SK-N-SH treated with all-trans-retinoic acid at 6 μM for 48 hours (cell line): ENCODE results near the gene LBHD1.

Source experiments
- ATAC-seq: fragments of 200-7000 bp; cut with Tn5 transposase; 3 replicates; pipeline ENCODE4 v1.9.1; 2020; ENCODE audit warnings: mild to moderate bottlenecking, moderate library complexity
- ARNTL ChIP-seq: fragments of 450-650 bp; formaldehyde crosslinking; IDR thresholded peaks from 2 replicates; pipeline ENCODE4 v1.5.0; 2020; ENCODE audit warnings: low read depth, mild to moderate bottlenecking, moderate library complexity, borderline replicate concordance
- BACH2 ChIP-seq: fragments of 250-450 bp; sonication (Bioruptor Pico); IDR thresholded peaks from 2 replicates; pipeline ENCODE4 v1.9.0; 2021; ENCODE audit warnings: mild to moderate bottlenecking, borderline replicate concordance
- CSDC2 ChIP-seq: fragments of 250-450 bp; sonication (Bioruptor Pico); IDR thresholded peaks from 2 replicates; pipeline ENCODE4 v1.5.0; 2020; ENCODE audit warnings: mild to moderate bottlenecking, moderate library complexity
- ESRRG ChIP-seq: fragments of 250-450 bp; sonication (Bioruptor Pico); IDR thresholded peaks from 2 replicates; pipeline ENCODE4 v1.6.1; 2021; ENCODE audit warnings: mild to moderate bottlenecking
- GLIS3 ChIP-seq: fragments of 250-450 bp; sonication (Bioruptor Pico); IDR thresholded peaks from 2 replicates; pipeline ENCODE4 v1.5.0; 2020; ENCODE audit warnings: mild to moderate bottlenecking, moderate library complexity
- ISL1 ChIP-seq: fragments of 250-450 bp; sonication (Bioruptor Pico); IDR thresholded peaks from 2 replicates; pipeline ENCODE4 v2.1.2; 2022; ENCODE audit warnings: mild to moderate bottlenecking, moderate library complexity
- OSR1 ChIP-seq: fragments of 250-450 bp; sonication (Bioruptor Pico); IDR thresholded peaks from 2 replicates; pipeline ENCODE4 v1.8.0; 2022; ENCODE audit warnings: moderate library complexity, mild to moderate bottlenecking, inconsistent platforms
- PPARA ChIP-seq: fragments of 250-450 bp; sonication (Bioruptor Pico); IDR thresholded peaks from 2 replicates; pipeline ENCODE4 v1.5.0; 2020; ENCODE audit warnings: mild to moderate bottlenecking, borderline replicate concordance
- RARB ChIP-seq: fragments of 250-450 bp; sonication (Bioruptor Pico); IDR thresholded peaks from 2 replicates; pipeline ENCODE4 v1.8.0; 2021; ENCODE audit warnings: mild to moderate bottlenecking, moderate library complexity
- SNAI2 ChIP-seq: fragments of 250-450 bp; sonication (Bioruptor Pico); IDR thresholded peaks from 2 replicates; pipeline ENCODE4 v1.5.0; 2020; ENCODE audit warnings: mild to moderate bottlenecking, moderate library complexity
- TCF4 ChIP-seq: fragments of 250-450 bp; sonication (Bioruptor Pico); IDR thresholded peaks from 2 replicates; pipeline ENCODE4 v1.8.0; 2021; ENCODE audit warnings: mild to moderate bottlenecking, moderate library complexity, borderline replicate concordance
- TOX ChIP-seq: fragments of 250-450 bp; sonication (Bioruptor Pico); IDR thresholded peaks from 2 replicates; pipeline ENCODE4 v1.8.0; 2021; ENCODE audit warnings: mild to moderate bottlenecking, moderate library complexity, borderline replicate concordance
- ZC3H10 ChIP-seq: fragments of 250-450 bp; sonication (Bioruptor Pico); IDR thresholded peaks from 2 replicates; pipeline ENCODE4 v1.5.1; 2021; ENCODE audit warnings: mild to moderate bottlenecking, moderate library complexity
- ZFP3 ChIP-seq: fragments of 250-450 bp; sonication (Bioruptor Pico); IDR thresholded peaks from 2 replicates; pipeline ENCODE4 v1.5.0; 2020; ENCODE audit warnings: mild to moderate bottlenecking, moderate library complexity
- ZFP30 ChIP-seq: fragments of 450-650 bp; formaldehyde crosslinking; IDR thresholded peaks from 2 replicates; pipeline ENCODE4 v1.5.0; 2022; ENCODE audit warnings: mild to moderate bottlenecking, moderate library complexity
- ZNF565 ChIP-seq: fragments of 450-650 bp; formaldehyde crosslinking; conservative IDR thresholded peaks from 2 replicates; pipeline ENCODE4 v1.5.0; 2020; ENCODE audit warnings: low read depth, mild to moderate bottlenecking, moderate library complexity
- ZNF70 ChIP-seq: fragments of 450-650 bp; formaldehyde crosslinking; IDR thresholded peaks from 2 replicates; pipeline ENCODE4 v1.5.0; 2020; ENCODE audit warnings: mild to moderate bottlenecking, moderate library complexity
- ZNF8 ChIP-seq: fragments of 450-650 bp; formaldehyde crosslinking; IDR thresholded peaks from 2 replicates; pipeline ENCODE4 v1.5.0; 2020; ENCODE audit warnings: mild to moderate bottlenecking, moderate library complexity
- TF ChIP-seq, protein P1 (sequence below): fragments of 250-450 bp; sonication (Bioruptor Pico); IDR thresholded peaks from 2 replicates; pipeline ENCODE4 v1.8.0; 2021; ENCODE audit warnings: low read depth, mild to moderate bottlenecking, moderate library complexity, borderline replicate concordance
- TF ChIP-seq, protein P2 (sequence below): fragments of 250-450 bp; sonication (Bioruptor Pico); IDR thresholded peaks from 2 replicates; pipeline ENCODE4 v1.8.0; 2020; ENCODE audit warnings: mild to moderate bottlenecking, moderate library complexity, borderline replicate concordance
- TF ChIP-seq, protein P3 (sequence below): fragments of 250-450 bp; sonication (Bioruptor Pico); IDR thresholded peaks from 2 replicates; pipeline ENCODE4 v1.5.1; 2020; ENCODE audit warnings: low read depth, mild to moderate bottlenecking, moderate library complexity
- TF ChIP-seq, protein P4 (sequence below): fragments of 250-450 bp; sonication (Bioruptor Pico); IDR thresholded peaks from 2 replicates; pipeline ENCODE4 v1.5.1; 2021; ENCODE audit warnings: mild to moderate bottlenecking, moderate library complexity
- TF ChIP-seq, protein P5 (sequence below): fragments of 250-450 bp; sonication (Bioruptor Pico); IDR thresholded peaks from 2 replicates; pipeline ENCODE4 v1.5.0; 2020; ENCODE audit warnings: mild to moderate bottlenecking, moderate library complexity

The LBHD1 gene

DNA sequence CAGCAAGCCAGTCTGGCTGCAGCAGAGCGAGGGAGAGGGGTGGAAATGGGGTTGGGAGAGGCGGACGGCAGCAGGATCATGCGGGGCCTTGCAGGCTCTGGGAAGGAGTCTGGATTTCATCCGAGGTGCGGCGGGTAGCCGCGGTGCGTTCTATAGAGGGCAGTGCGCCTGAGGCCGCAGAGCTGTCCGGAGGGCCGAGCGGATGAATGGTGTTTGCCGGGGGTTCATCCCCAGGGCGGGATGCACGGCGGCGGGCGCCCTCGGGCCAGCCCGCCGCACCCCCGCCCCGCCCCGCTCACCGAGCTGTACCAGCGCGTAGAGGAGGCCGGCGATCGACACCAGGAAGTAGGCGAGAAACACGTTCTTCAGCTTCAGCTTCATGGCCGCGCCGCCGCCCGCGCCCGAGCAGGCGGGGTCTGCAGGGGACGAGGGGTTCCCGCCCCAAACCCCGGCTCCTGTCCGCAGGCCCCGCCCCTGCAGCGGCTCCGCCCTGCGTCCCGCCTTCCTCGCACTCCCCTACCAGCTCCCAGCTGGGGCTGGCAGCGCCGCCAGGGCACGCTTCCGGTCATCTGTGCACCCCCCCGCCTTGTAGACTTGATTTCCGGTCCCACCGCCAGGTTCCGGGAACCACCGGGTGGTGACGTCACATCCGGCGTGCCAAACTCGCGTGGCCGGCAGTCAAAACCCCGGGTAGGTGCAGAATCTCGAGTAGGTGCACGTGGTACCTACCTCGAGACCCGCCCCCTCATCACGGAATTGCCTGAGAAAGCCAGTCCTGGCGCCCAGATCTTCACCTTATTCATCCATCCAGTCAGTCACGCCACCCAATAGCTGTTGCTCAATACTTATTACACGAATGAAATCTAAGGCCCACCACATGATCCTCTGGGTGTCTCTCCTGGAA, 50.2 kb downstream of the LBHD1 start, which contains the start of gene B3GAT3:
Gene B3GAT3, minus strand, starts transcription at position 420 of the 904 bp plus-strand sequence. Its CDS starts 39 bp downstream, at position 381.
- ATAC-seq: peak; percentile 96
- TF ChIP-seq ZFP3 (CRISPR knock-in tag): peak; percentile 78
- no peak for TF ChIP-seq ZNF565 (CRISPR knock-in tag)
- no peak for TF ChIP-seq ESRRG (CRISPR knock-in tag)
- TF ChIP-seq, protein P1, sequence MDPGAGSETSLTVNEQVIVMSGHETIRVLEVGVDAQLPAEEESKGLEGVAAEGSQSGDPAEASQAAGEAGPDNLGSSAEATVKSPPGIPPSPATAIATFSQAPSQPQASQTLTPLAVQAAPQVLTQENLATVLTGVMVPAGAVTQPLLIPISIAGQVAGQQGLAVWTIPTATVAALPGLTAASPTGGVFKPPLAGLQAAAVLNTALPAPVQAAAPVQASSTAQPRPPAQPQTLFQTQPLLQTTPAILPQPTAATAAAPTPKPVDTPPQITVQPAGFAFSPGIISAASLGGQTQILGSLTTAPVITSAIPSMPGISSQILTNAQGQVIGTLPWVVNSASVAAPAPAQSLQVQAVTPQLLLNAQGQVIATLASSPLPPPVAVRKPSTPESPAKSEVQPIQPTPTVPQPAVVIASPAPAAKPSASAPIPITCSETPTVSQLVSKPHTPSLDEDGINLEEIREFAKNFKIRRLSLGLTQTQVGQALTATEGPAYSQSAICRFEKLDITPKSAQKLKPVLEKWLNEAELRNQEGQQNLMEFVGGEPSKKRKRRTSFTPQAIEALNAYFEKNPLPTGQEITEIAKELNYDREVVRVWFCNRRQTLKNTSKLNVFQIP (CRISPR knock-in tag): peak; percentile 36; the same call in 1 of the 2 replicates
- TF ChIP-seq, protein P2, sequence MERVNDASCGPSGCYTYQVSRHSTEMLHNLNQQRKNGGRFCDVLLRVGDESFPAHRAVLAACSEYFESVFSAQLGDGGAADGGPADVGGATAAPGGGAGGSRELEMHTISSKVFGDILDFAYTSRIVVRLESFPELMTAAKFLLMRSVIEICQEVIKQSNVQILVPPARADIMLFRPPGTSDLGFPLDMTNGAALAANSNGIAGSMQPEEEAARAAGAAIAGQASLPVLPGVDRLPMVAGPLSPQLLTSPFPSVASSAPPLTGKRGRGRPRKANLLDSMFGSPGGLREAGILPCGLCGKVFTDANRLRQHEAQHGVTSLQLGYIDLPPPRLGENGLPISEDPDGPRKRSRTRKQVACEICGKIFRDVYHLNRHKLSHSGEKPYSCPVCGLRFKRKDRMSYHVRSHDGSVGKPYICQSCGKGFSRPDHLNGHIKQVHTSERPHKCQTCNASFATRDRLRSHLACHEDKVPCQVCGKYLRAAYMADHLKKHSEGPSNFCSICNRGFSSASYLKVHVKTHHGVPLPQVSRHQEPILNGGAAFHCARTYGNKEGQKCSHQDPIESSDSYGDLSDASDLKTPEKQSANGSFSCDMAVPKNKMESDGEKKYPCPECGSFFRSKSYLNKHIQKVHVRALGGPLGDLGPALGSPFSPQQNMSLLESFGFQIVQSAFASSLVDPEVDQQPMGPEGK (CRISPR knock-in tag): no peak
- TF ChIP-seq, protein P3, sequence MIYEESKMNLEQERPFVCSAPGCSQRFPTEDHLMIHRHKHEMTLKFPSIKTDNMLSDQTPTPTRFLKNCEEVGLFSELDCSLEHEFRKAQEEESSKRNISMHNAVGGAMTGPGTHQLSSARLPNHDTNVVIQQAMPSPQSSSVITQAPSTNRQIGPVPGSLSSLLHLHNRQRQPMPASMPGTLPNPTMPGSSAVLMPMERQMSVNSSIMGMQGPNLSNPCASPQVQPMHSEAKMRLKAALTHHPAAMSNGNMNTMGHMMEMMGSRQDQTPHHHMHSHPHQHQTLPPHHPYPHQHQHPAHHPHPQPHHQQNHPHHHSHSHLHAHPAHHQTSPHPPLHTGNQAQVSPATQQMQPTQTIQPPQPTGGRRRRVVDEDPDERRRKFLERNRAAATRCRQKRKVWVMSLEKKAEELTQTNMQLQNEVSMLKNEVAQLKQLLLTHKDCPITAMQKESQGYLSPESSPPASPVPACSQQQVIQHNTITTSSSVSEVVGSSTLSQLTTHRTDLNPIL (CRISPR knock-in tag): no peak
- no peak for TF ChIP-seq TOX (CRISPR knock-in tag)
- no peak for TF ChIP-seq ISL1 (CRISPR knock-in tag)
- TF ChIP-seq CSDC2 (CRISPR knock-in tag): peak; percentile 92
- 0 out of 2 replicates have a peak, but pooled peaks have one; percentile 28 for TF ChIP-seq GLIS3 (CRISPR knock-in tag)
- no peak for TF ChIP-seq RARB (CRISPR knock-in tag)
- no peak for TF ChIP-seq ARNTL (CRISPR knock-in tag)
- no peak for TF ChIP-seq ZC3H10 (CRISPR knock-in tag)
- TF ChIP-seq PPARA (CRISPR knock-in tag): no peak
- no peak for TF ChIP-seq ZNF8 (CRISPR knock-in tag)
- TF ChIP-seq, protein P4, sequence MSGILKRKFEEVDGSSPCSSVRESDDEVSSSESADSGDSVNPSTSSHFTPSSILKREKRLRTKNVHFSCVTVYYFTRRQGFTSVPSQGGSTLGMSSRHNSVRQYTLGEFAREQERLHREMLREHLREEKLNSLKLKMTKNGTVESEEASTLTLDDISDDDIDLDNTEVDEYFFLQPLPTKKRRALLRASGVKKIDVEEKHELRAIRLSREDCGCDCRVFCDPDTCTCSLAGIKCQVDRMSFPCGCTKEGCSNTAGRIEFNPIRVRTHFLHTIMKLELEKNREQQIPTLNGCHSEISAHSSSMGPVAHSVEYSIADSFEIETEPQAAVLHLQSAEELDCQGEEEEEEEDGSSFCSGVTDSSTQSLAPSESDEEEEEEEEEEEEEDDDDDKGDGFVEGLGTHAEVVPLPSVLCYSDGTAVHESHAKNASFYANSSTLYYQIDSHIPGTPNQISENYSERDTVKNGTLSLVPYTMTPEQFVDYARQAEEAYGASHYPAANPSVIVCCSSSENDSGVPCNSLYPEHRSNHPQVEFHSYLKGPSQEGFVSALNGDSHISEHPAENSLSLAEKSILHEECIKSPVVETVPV: no peak
- TF ChIP-seq, protein P5, sequence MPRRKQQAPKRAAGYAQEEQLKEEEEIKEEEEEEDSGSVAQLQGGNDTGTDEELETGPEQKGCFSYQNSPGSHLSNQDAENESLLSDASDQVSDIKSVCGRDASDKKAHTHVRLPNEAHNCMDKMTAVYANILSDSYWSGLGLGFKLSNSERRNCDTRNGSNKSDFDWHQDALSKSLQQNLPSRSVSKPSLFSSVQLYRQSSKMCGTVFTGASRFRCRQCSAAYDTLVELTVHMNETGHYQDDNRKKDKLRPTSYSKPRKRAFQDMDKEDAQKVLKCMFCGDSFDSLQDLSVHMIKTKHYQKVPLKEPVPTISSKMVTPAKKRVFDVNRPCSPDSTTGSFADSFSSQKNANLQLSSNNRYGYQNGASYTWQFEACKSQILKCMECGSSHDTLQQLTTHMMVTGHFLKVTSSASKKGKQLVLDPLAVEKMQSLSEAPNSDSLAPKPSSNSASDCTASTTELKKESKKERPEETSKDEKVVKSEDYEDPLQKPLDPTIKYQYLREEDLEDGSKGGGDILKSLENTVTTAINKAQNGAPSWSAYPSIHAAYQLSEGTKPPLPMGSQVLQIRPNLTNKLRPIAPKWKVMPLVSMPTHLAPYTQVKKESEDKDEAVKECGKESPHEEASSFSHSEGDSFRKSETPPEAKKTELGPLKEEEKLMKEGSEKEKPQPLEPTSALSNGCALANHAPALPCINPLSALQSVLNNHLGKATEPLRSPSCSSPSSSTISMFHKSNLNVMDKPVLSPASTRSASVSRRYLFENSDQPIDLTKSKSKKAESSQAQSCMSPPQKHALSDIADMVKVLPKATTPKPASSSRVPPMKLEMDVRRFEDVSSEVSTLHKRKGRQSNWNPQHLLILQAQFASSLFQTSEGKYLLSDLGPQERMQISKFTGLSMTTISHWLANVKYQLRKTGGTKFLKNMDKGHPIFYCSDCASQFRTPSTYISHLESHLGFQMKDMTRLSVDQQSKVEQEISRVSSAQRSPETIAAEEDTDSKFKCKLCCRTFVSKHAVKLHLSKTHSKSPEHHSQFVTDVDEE (CRISPR knock-in tag): peak; percentile 51; the same call in 1 of the 2 replicates
- no peak for TF ChIP-seq ZFP30 (CRISPR knock-in tag)
- no peak for TF ChIP-seq OSR1 (CRISPR knock-in tag)
- no peak for TF ChIP-seq TCF4 (CRISPR knock-in tag)
- 0 out of 2 replicates have a peak, but pooled peaks have one; percentile 56 for TF ChIP-seq SNAI2
- TF ChIP-seq BACH2 (CRISPR knock-in tag): no peak
- TF ChIP-seq ZNF70 (CRISPR knock-in tag): no peak
